Measurements from ENCODE around the gene DEDD.

- TF ChIP-seq CHD2 (IDR thresholded peaks at IDR 0.05; ENCODE audit: low read length, partially characterized antibody) (no peak), CTCF (IDR thresholded peaks at IDR 0.05) (no peak), PBX3 (IDR thresholded peaks at IDR 0.05) (no peak), FOXJ3 (CRISPR knock-in tag; IDR thresholded peaks at IDR 0.05) (no peak), POLR2AphosphoS5 (IDR thresholded peaks at IDR 0.05; ENCODE audit: low read depth, low read length) (no peak), SIN3A (IDR thresholded peaks at IDR 0.05; ENCODE audit: borderline replicate concordance, low read depth, low read length) (no peak), ELF1 (IDR thresholded peaks at IDR 0.05) (no peak), TAF1 (IDR thresholded peaks at IDR 0.05; ENCODE audit: borderline replicate concordance, low read depth, low read length) (no peak)
These were observed 31.3 kb upstream of the DEDD start for GRCh38 chr1:161163793-161164192.
